Activated B cell treated with CpG ODN at 0.5 μM for 24 hours (primary cell): ENCODE data around the gene TBC1D22A. TPM values are rescaled to one million over a fixed set of nuclear protein-coding genes. Genes with fewer than 3 reads are reported as not detected.

Experiments
- ATAC-seq: fragments of 200-7000 bp; cut with Tn5 transposase; one replicate; pipeline ENCODE4 v1.10.0; 2021; ENCODE audit warnings: low read depth, mild to moderate bottlenecking, moderate library complexity
- CTCF ChIA-PET: fragments of 350-600 bp; sonication (Branson Sonifier 250); formaldehyde crosslinking; loops from one replicate; lab custom pipeline; 2021; ENCODE audit warnings: antibody characterized with exemption; lab: Charles Lee
- POLR2A ChIA-PET: fragments of 350-600 bp; sonication (Branson Sonifier 250); formaldehyde crosslinking; loops from one replicate; lab custom pipeline; 2021; ENCODE audit warnings: antibody characterized with exemption; lab: Charles Lee
- DNase-seq: peaks from one replicate; pipeline ENCODE4 v3.0.0; 2022
- H3K27ac Mint-ChIP-seq: one replicate; pipeline ENCODE4 v1.8.0; 2020; ENCODE audit warnings: mixed read lengths
- H3K27me3 Mint-ChIP-seq: one replicate; pipeline ENCODE4 v1.8.0; 2021; ENCODE audit warnings: mixed read lengths
- H3K36me3 Mint-ChIP-seq: one replicate; pipeline ENCODE4 v1.8.0; 2021; ENCODE audit warnings: low read depth, mixed read lengths
- H3K4me1 Mint-ChIP-seq: one replicate; pipeline ENCODE4 v1.8.0; 2021; ENCODE audit warnings: mixed read lengths
- H3K4me3 Mint-ChIP-seq: one replicate; pipeline ENCODE4 v1.8.0; 2020; ENCODE audit warnings: mild to moderate bottlenecking, mixed read lengths
- H3K9me3 Mint-ChIP-seq: one replicate; pipeline ENCODE4 v1.8.0; 2020; ENCODE audit warnings: mixed read lengths
- intact Hi-C: fragments of 100-400 bp; cut with micrococcal nuclease; formaldehyde crosslinking; loops from one replicate; pipeline ENCODE4 v1.15.1; 2024
- total RNA-seq: library from RNA; stranded (reverse); gene quantifications from 2 replicates; pipeline ENCODE4 v1.2.3, GENCODE V29; 2022
- TF ChIP-seq, protein P1 (sequence below): fragments of 200-600 bp; IDR thresholded peaks from one replicate; pipeline ENCODE4 v1.8.0; 2022; ENCODE audit warnings: antibody characterized with exemption, mild to moderate bottlenecking

Gene TBC1D22A
- total RNA-seq, 1 donor from 2014 or later, result 85.9 TPM

GRCh38 chr22:46894851-46895640 is 132.6 kb downstream of the TBC1D22A start:
- Mint-ChIP-seq H3K4me3 (no peak overlapping the region), H3K36me3 (peaks cover 84% of the 10 kb centered on the region), H3K9me3 (no peaks in the 10 kb centered on the region), H3K27me3 (no peaks in the 10 kb centered on the region), H3K4me1 (peaks cover 29% of the 10 kb centered on the region), H3K27ac (peak overlapping the region; percentile 26)
- TF ChIP-seq, protein P1, sequence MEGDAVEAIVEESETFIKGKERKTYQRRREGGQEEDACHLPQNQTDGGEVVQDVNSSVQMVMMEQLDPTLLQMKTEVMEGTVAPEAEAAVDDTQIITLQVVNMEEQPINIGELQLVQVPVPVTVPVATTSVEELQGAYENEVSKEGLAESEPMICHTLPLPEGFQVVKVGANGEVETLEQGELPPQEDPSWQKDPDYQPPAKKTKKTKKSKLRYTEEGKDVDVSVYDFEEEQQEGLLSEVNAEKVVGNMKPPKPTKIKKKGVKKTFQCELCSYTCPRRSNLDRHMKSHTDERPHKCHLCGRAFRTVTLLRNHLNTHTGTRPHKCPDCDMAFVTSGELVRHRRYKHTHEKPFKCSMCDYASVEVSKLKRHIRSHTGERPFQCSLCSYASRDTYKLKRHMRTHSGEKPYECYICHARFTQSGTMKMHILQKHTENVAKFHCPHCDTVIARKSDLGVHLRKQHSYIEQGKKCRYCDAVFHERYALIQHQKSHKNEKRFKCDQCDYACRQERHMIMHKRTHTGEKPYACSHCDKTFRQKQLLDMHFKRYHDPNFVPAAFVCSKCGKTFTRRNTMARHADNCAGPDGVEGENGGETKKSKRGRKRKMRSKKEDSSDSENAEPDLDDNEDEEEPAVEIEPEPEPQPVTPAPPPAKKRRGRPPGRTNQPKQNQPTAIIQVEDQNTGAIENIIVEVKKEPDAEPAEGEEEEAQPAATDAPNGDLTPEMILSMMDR, result no peak
- DNase-seq (no peak), ATAC-seq (no peak)
- CTCF ChIA-PET, result no interaction called here
- intact Hi-C loops, result no loop called here
- POLR2A ChIA-PET, result no interaction called here

DNA sequence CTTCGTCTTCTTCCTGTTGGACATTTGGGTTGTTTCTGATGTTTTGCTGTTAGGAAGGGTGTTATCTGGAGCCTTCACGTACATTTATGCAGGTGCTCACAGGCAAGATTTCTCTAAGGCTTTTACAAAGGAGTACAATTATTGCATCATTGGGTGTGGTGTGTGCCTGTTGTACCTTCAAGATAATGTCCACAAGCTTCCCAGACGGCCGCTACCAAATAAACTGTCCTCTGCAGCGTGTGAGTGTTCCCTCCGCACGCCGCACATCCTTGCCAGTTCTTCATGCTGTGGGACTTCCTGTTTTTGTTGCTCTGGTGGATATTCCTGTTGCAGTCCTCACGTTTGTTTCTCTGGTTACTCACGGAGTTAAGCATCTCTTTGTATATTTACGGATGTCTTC is 133.3 kb downstream of the TBC1D22A start:
- Mint-ChIP-seq H3K4me1 (peaks cover 29% of the 10 kb centered on the region), H3K27ac (peak overlapping the region; percentile 4), H3K27me3 (no peaks in the 10 kb centered on the region), H3K36me3 (peaks cover 84% of the 10 kb centered on the region), H3K4me3 (no peak overlapping the region), H3K9me3 (no peaks in the 10 kb centered on the region)
- ChIA-PET CTCF (no interaction called here), POLR2A (no interaction called here)
- ATAC-seq (no peak), DNase-seq (no peak)
- TF ChIP-seq, protein P1, result no peak
- intact Hi-C loops, result loop anchor here (2.0 kb wide), 1 partner anchor 47 kb away; no protein-coding TSS in a partner anchor

GRCh38 chr22:46896166-46896565 is 133.7 kb downstream of the TBC1D22A start:
- peaks cover 29% of the 10 kb centered on the region for H3K4me1 Mint-ChIP-seq
- DNase-seq (no peak), ATAC-seq (peak; percentile 18)
- H3K9me3 Mint-ChIP-seq, result no peaks in the 10 kb centered on the region
- H3K4me3 Mint-ChIP-seq, result no peak overlapping the region
- ChIA-PET CTCF (no interaction called here), POLR2A (no interaction called here)
- no peaks in the 10 kb centered on the region for H3K27me3 Mint-ChIP-seq
- intact Hi-C loops, result loop anchor here (2.0 kb wide), 1 partner anchor 47 kb away; no protein-coding TSS in a partner anchor
- peaks cover 84% of the 10 kb centered on the region for H3K36me3 Mint-ChIP-seq
- TF ChIP-seq, protein P1, result no peak
- peak overlapping the region; percentile 76 for H3K27ac Mint-ChIP-seq

- Mint-ChIP-seq H3K36me3 (peaks cover 85% of the 10 kb centered on the region), H3K9me3 (no peaks in the 10 kb centered on the region), H3K4me3 (peak overlapping the region; percentile 17), H3K4me1 (peaks cover 29% of the 10 kb centered on the region), H3K27ac (peak overlapping the region; percentile 76), H3K27me3 (no peaks in the 10 kb centered on the region)
- TF ChIP-seq, protein P1, result no peak
- no peak for DNase-seq
- peak; percentile 56 for ATAC-seq
- intact Hi-C loops, result loop anchor here (2.0 kb wide), 1 partner anchor 46 kb away; no protein-coding TSS in a partner anchor
- POLR2A ChIA-PET, result interaction anchor here (0.6 kb wide), 1 partner anchor 71 kb away, joined by 4 read pairs; no protein-coding TSS in a partner anchor
- CTCF ChIA-PET, result interaction anchor here (1.4 kb wide), 1 partner anchor 94 kb away, joined by 3 read pairs; no protein-coding TSS in a partner anchor
Measured at GRCh38 chr22:46896568-46897245, 134.3 kb downstream of the TBC1D22A start.

DNA sequence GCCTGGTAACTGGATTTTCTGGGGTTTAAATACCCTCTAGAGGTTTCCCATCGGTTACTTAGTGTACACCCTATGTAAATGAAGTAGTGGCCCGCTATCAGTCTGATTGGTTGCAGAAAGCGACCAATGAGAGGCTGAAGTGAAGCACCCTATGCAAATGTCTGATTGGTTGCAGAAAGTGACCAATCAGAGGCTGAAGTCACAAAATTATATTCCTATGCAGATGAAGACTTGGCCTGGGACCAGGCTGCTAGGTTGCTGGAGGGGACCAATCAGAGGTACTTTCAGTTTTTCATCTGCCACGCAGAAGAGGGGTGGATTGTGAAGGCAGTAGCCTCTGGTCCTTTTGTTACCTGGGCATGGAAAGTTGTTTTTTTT is 134.8 kb downstream of the TBC1D22A start:
- TF ChIP-seq, protein P1, result no peak
- Mint-ChIP-seq H3K36me3 (peaks cover 84% of the 10 kb centered on the region), H3K4me3 (no peak overlapping the region), H3K4me1 (peaks cover 29% of the 10 kb centered on the region), H3K9me3 (no peaks in the 10 kb centered on the region), H3K27me3 (no peaks in the 10 kb centered on the region), H3K27ac (no peak overlapping the region)
- ATAC-seq (peak; percentile 37), DNase-seq (no peak)
- CTCF ChIA-PET, result interaction anchor here (1.4 kb wide), 1 partner anchor 94 kb away, joined by 3 read pairs; no protein-coding TSS in a partner anchor
- POLR2A ChIA-PET, result interaction anchor here (0.6 to 0.7 kb wide), 3 partner anchors 38 to 71 kb away, joined by 3 to 9 read pairs (median 4); no protein-coding TSS in a partner anchor
- intact Hi-C loops, result loop anchor here (2.0 kb wide), 1 partner anchor 46 kb away; no protein-coding TSS in a partner anchor
